AG04450 (cell line): ENCODE measurements around the gene SMIM7. TPM values are rescaled to one million over a fixed set of nuclear protein-coding genes. Genes with fewer than 3 reads are reported as not detected.

Experiments
- CTCF ChIA-PET: fragments of 300-600, 350-600 bp; formaldehyde crosslinking; extraction: SDS; loops from one replicate; lab custom pipeline; 2022; ENCODE audit warnings: antibody characterized with exemption, inconsistent platforms; lab: Charles Lee
- POLR2A ChIA-PET: fragments of 350-600 bp; formaldehyde crosslinking; extraction: SDS; loops from one replicate; lab custom pipeline; 2021; ENCODE audit warnings: antibody characterized with exemption, inconsistent platforms; lab: Yijun Ruan, JAX
- DNase-seq: peaks from one replicate; pipeline ENCODE4 v3.0.0-alpha.2; 2011; ENCODE audit warnings: low read depth, low spot score
- H3K27ac ChIP-seq: one replicate; pipeline ENCODE4 v1.5.1; 2012; ENCODE audit warnings: low read depth, low read length, control low read depth
- H3K27me3 ChIP-seq: one replicate; pipeline ENCODE4 v1.6.0; 2012; ENCODE audit warnings: low read length; ENCODE audit not compliant: control insufficient read depth, insufficient read depth
- H3K4me3 ChIP-seq: 2 replicates; pipeline ENCODE4 v1.5.1; 2011; ENCODE audit warnings: mild to moderate bottlenecking, low read depth, low read length, control low read depth
- H3K9me3 ChIP-seq: 2 replicates; pipeline ENCODE4 v1.5.1; 2012; ENCODE audit warnings: low read length; ENCODE audit not compliant: control insufficient read depth, insufficient read depth
- polyA plus RNA-seq: library from polyadenylated mRNA; depleted of rRNA; stranded (reverse); fragments of >200 nt; gene quantifications from 2 replicates; pipeline ENCODE4 v1.2.3, GENCODE V29; 2011
- TF ChIP-seq, protein P1 (sequence below): IDR thresholded peaks from 2 replicates; pipeline ENCODE4 v1.5.1; 2011; ENCODE audit warnings: low read depth, low read length, control low read depth, inconsistent platforms

Gene SMIM7
- polyA plus RNA-seq, 1 experiment: 84.8 TPM

- POLR2A ChIA-PET: no interaction called here
- DNase-seq: no peak
- CTCF ChIA-PET: interaction anchor here (1.1 kb wide), 1 partner anchor 13 kb away, joined by 3 read pairs; no protein-coding TSS in a partner anchor
- Histone ChIP-seq H3K4me3 (no peak overlapping the region), H3K9me3 (no peaks in the 10 kb centered on the region; the same call in 1 of the 2 replicates), H3K27me3 (no peaks in the 10 kb centered on the region), H3K27ac (no peak overlapping the region)
- TF ChIP-seq, protein P1, sequence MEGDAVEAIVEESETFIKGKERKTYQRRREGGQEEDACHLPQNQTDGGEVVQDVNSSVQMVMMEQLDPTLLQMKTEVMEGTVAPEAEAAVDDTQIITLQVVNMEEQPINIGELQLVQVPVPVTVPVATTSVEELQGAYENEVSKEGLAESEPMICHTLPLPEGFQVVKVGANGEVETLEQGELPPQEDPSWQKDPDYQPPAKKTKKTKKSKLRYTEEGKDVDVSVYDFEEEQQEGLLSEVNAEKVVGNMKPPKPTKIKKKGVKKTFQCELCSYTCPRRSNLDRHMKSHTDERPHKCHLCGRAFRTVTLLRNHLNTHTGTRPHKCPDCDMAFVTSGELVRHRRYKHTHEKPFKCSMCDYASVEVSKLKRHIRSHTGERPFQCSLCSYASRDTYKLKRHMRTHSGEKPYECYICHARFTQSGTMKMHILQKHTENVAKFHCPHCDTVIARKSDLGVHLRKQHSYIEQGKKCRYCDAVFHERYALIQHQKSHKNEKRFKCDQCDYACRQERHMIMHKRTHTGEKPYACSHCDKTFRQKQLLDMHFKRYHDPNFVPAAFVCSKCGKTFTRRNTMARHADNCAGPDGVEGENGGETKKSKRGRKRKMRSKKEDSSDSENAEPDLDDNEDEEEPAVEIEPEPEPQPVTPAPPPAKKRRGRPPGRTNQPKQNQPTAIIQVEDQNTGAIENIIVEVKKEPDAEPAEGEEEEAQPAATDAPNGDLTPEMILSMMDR: no peak
Measured at GRCh38 chr19:16625163-16625958, 34.6 kb downstream of the SMIM7 start.

GRCh38 chr19:16624236-16624635 lies 35.7 kb downstream of the SMIM7 start:
- ChIA-PET CTCF (interaction anchor here (1.1 kb wide), 1 partner anchor 12 kb away, joined by 3 read pairs; no protein-coding TSS in a partner anchor), POLR2A (interaction anchor here (0.8 kb wide), 1 partner anchor 40 kb away, joined by 3 read pairs; no protein-coding TSS in a partner anchor)
- Histone ChIP-seq H3K4me3 (no peak overlapping the region), H3K27me3 (no peaks in the 10 kb centered on the region), H3K27ac (no peak overlapping the region), H3K9me3 (no peaks in the 10 kb centered on the region; the same call in 1 of the 2 replicates)
- TF ChIP-seq, protein P1: no peak
- DNase-seq: no peak

GRCh38 chr19:16623576-16623975 lies 36.4 kb downstream of the SMIM7 start:
- DNase-seq: no peak
- TF ChIP-seq, protein P1: no peak
- ChIA-PET POLR2A (no interaction called here), CTCF (no interaction called here)
- Histone ChIP-seq H3K4me3 (no peak overlapping the region), H3K27me3 (no peaks in the 10 kb centered on the region), H3K27ac (no peak overlapping the region), H3K9me3 (no peaks in the 10 kb centered on the region; the same call in 1 of the 2 replicates)

- CTCF ChIA-PET: no interaction called here
- POLR2A ChIA-PET: no interaction called here
- no peak for DNase-seq
- Histone ChIP-seq H3K4me3 (no peak overlapping the region), H3K9me3 (no peaks in the 10 kb centered on the region), H3K27ac (no peak overlapping the region), H3K27me3 (no peaks in the 10 kb centered on the region)
- TF ChIP-seq, protein P1: no peak
Measured at GRCh38 chr19:16623066-16623465, 36.9 kb downstream of the SMIM7 start.

- H3K4me3 ChIP-seq: no peak overlapping the region
Measured at GRCh38 chr19:16621165-16621800, 38.7 kb downstream of the SMIM7 start.

More at GRCh38 chr19:16621165-16621800, 38.7 kb downstream of the SMIM7 start:
- TF ChIP-seq, protein P1: no peak
- CTCF ChIA-PET: no interaction called here
- H3K9me3 ChIP-seq: no peaks in the 10 kb centered on the region
- DNase-seq: no peak
- no peaks in the 10 kb centered on the region for H3K27me3 ChIP-seq
- POLR2A ChIA-PET: interaction anchor here (0.6 kb wide), 1 partner anchor 14 kb away, joined by 5 read pairs; no protein-coding TSS in a partner anchor
- H3K27ac ChIP-seq: no peak overlapping the region
